GM04503 (cell line): ENCODE data around the gene CACNA1S.
A peak's percentile ranks its signal among the peaks of the same experiment; 100 is the strongest.

Source experiments
- DNase-seq: peaks from one replicate; pipeline ENCODE4 v3.0.0-alpha.2; 2012; ENCODE audit warnings: low read depth

Gene CACNA1S

DNA sequence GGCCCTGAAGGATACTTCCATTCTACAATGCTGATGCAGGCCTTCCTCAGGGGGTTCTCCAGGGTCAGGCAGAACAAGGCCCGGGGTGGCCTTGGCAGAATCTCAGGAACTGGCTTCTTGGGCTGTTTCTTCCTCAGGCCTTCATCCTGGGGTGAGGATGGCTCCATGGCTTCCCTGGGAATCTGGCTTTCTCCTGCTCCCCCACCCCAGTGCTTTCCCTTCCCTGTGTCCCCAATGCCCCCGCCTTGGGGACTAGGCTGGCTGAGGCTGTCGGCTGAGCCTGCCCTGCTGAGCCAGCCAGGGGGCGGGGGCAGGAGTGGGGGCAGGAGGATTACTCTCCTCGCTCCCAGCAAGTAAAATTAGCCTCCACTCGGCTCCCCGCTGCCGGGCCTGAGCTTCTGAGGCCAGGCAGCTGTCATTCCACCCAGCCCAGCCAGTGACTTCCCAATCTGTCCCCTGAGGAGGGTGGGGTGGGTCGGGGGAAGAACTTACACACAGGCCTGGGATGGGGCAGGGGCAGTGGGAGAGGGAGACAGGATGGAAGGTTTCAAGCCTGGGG is at the start of gene CACNA1S:
TSS of gene CACNA1S (minus strand) at position 254 of the 559 bp plus-strand sequence. CDS start at position 167, 87 bp downstream.
- no peak for DNase-seq

- DNase-seq = no peak
Observed at GRCh38 chr1:201157949-201158348, 45.7 kb upstream of the CACNA1S start.

DNA sequence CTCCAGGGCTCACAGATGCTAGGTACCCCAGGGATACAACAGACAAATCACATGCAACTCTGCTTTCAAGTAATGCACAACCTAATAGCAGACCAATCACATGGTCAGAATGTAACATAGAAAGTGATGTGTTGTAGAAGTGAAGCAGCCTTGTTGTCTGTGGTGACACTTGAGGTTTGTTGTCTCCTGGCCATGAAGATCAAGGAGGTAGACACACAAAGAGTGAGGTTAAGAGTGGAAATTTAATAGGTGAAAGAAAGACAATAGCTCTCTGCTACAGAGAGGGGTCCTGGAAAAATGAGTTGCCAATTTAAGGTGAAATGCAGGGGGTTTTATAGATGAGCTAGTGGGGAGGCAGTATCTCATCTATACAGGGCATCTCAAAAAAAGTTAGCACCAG is 44.6 kb upstream of the CACNA1S start:
- no peak for DNase-seq

DNA sequence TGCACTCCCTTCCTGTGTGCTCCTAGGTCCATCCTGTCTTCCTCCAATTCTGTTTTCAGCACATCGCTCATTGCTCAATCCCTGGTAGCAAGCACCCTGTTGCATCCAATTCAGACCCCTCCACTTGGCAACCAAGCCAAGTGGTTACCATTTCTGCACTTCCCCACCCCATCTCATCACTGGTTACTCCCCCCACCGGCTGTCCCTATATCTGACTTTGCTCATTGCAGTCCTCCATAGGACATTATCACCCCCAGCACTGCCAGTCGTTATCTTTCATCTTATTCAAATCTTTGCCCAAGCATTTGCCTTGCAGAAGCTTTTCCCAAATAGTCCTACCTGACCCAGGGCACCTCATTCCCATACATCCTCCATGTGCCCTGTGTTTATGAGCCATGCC is 44.1 kb upstream of the CACNA1S start:
- DNase-seq = no peak

DNA sequence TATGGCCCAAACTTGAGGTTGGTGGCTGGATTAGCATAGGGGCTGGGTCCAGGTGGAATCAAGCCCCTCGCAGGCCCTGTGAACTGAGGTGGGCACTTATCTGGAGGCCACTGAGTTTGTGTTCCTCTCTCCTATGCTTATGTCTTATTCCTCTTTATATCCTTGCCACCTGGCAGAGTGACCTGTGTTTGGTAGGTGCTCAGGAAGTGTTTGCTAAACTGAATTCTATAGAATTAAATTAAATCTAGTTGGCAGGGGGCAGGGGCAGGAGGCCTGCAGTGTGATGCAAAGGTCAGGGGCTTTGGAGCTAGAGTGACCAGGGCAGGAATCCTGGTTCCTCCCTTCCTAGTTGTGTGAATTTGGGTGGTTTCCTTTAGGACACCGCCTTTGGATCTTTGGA is 43.1 kb upstream of the CACNA1S start:
- DNase-seq = no peak

DNA sequence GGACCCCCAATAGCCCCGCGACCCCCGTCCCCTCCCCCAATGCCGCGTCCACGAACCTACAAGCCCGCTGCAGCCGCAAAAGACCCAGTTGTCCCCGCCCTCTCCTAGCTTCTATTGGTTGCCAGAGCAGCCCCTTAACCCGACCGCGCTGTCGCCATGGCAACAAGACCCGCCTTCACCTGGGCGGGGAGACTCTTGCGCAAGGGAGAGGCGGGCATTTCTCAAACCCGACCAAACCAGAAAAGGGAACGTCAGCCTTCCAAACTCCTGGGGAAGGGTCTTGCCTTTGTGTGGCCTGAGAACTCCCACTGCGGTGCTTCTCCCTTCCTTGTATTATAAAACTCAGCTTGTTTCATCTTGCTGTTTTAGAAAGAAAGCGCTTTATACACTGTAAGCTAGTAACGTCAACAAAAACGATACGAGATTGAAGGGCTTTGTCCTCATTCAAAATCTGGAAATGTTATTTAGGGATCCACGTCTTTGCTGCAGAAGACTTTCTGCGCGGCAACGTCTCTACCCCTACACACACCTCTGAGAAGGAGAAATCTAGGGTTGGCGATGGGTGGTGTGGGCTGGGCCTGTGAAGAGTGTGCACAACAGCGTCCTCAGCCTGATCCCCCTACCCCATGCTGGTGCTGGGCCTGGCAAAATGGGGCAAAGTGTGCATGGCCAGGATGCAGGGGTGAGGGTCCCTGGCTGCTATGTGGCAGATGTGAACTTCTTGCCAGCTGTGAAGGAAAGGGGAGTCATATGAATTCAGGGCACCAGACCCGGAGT is 42.4 kb upstream of the CACNA1S start, which contains the start of gene TMEM9:
TSS of gene TMEM9 (minus strand) at position 86 of the 777 bp plus-strand sequence. CDS start 551 bp downstream, outside the sequence.
- peak; percentile 51 for DNase-seq

- DNase-seq = no peak
Observed at GRCh38 chr1:201153474-201154388, 41.5 kb upstream of the CACNA1S start.

DNA sequence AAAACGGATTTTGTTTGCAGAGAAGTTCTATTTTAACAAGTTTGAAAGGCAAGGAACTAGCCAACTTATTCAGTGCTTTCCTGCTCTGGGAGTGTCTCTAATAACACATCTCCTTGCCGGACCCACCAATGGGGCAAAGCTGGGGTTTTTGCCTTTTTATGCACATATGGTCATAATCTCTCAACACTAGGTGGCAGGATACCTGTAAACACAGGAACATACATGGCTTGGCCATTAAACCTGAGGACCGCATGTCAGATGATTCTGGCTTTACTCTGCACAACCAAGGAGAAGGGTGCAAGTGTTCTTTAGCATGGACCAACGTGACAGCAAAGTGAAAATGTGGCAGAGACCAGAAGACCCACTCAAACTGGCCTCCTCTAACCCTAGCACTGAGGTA is 37.2 kb upstream of the CACNA1S start:
- no peak for DNase-seq

DNA sequence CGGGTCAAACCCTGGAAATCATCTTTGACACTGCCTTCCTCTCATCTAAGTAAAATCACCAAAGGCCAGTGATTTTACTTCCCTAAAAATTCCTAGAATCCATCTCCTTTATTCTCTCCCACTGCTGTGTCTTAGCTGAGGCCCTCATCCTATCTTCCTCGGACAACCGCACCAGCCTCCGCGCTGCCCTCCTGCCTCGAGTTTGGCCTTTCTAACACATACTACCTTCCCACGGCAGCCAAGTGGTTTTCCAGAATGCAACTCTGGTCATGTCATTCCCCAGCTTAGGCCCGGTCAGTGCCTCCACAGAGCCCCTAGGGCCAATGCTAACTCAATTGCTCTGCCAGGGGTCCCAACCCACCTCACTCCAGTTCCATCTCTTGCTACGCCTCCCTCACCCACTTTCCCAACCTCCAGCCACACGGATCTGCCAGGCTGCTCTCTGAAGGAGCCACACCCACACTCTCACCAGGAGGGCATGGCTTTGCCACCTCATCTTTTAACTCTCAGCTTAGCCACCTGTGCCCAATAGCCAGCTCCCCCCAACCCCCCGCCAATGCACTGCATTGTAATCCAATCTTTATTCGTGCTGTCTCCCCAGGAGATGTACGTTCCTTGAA is 35.3 kb upstream of the CACNA1S start:
- DNase-seq = no peak

- DNase-seq = no peak
Observed at GRCh38 chr1:201146626-201147390, 34.6 kb upstream of the CACNA1S start.

GRCh38 chr1:201145816-201146215 is 33.6 kb upstream of the CACNA1S start:
- no peak for DNase-seq

GRCh38 chr1:201145132-201145531 is 32.9 kb upstream of the CACNA1S start:
- DNase-seq = no peak

- no peak for DNase-seq
Observed at GRCh38 chr1:201144701-201145100, 32.5 kb upstream of the CACNA1S start.

DNA sequence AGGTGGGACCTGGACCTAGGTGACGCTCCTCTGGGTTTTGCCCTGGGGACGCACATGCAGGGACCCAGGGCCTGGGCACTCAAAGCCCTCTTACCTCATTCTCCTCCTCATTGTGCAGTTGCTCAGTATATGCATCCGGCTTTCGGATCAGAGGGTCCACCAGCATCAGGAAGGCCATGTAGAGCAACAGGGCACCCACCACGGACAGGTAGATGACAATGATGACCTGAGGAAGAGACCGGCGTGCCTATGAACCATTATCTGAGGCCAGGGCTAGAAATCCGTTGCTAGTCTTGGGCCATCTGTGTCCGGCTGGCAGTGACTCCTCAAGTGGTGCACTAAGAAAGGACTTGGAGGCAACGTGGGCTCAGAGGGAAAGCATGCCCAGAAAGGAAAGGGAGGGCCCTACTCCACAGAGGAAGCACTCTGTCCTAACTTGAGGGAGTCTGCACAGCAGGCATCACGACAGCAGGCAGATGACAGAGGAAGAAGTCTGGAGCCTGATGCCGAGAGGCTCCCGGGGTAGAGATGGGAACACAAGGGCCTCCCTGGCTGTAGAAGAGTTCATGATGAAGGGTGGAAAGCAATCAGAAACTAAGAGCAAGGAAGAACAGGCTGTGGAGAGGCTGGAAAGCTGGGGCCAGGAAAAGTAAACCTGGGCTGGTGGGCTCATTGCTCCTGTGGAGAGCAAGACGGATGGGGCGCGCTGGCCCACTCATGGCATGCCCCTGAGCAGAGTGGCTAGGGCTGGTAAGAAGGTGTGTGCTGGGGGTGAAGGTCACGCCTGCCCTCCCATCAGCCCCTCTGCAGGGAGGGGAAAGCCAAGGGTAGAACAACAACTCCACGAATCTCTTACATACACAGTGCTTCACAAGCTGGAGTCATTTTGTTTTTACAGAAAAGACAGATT is 31.8 kb upstream of the CACNA1S start:
- no peak for DNase-seq

GRCh38 chr1:201142849-201143725 is 30.9 kb upstream of the CACNA1S start:
- DNase-seq = no peak

- DNase-seq = no peak
Observed at GRCh38 chr1:201142011-201142848, 30.0 kb upstream of the CACNA1S start.

DNA sequence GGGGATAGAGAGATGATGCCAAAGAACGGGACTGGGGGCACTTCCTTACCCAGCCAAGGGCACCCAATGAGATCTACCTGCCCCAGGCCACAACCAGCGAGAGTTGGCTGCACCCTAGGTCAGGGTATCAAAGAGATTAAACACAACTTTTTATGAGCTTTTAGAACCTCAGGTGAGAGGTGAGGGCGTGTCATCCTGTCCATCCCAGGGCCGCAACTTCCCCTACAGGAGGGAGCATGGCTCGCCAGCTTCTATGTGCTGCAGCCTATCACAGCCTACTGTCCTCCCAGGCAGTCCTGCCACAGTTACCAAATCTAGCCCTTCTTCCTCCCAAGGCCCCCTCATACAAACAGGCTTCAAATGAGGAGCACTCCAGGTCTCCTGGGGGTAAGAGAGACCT is 29.2 kb upstream of the CACNA1S start:
- no peak for DNase-seq

- no peak for DNase-seq
Observed at GRCh38 chr1:201140941-201141260, 28.7 kb upstream of the CACNA1S start.
